DOHH2 (cell line): ENCODE data around the gene SRRM2.

Source experiments
- H3F3A ChIP-seq: fragments of 200-600 bp; sonication (generic), shearing (Covaris generic); 2 replicates; pipeline ENCODE4 v1.6.0; 2016; ENCODE audit warnings: antibody characterized with exemption, mild to moderate bottlenecking; ENCODE audit not compliant: control insufficient read depth, insufficient read depth
- H3K27ac ChIP-seq: fragments of 200-600 bp; sonication (generic); 2 replicates; pipeline ENCODE4 v1.5.1; 2014; ENCODE audit warnings: low read depth, mild to moderate bottlenecking, low read length, moderate library complexity
- H3K27me3 ChIP-seq: fragments of 200-600 bp; sonication (generic); 2 replicates; pipeline ENCODE4 v1.6.1; 2014; ENCODE audit warnings: mild to moderate bottlenecking, low read length, mixed read lengths; ENCODE audit not compliant: control insufficient read depth
- H3K36me3 ChIP-seq: fragments of 200-600 bp; sonication (generic); 2 replicates; pipeline ENCODE4 v1.6.1; 2014; ENCODE audit warnings: mild to moderate bottlenecking, low read length, moderate library complexity, mixed read lengths; ENCODE audit not compliant: control insufficient read depth
- H3K4me1 ChIP-seq: fragments of 200-600 bp; sonication (generic); 2 replicates; pipeline ENCODE4 v1.6.1; 2014; ENCODE audit warnings: mild to moderate bottlenecking, low read length, mixed read lengths; ENCODE audit not compliant: control insufficient read depth
- H3K4me2 ChIP-seq: fragments of 200-600 bp; sonication (generic); 2 replicates; pipeline ENCODE4 v1.6.0; 2014; ENCODE audit warnings: mild to moderate bottlenecking, low read length, moderate library complexity
- H3K4me3 ChIP-seq: fragments of 200-600 bp; sonication (generic); 2 replicates; pipeline ENCODE4 v1.5.1; 2014; ENCODE audit warnings: mild to moderate bottlenecking, low read length, mixed read lengths
- H3K79me2 ChIP-seq: fragments of 200-600 bp; sonication (generic); 2 replicates; pipeline ENCODE4 v1.6.1; 2014; ENCODE audit warnings: mild to moderate bottlenecking, low read length, mixed read lengths; ENCODE audit not compliant: control insufficient read depth
- H3K9me2 ChIP-seq: fragments of 200-600 bp; sonication (generic); replicated peaks from 2 replicates; pipeline ENCODE4 v1.6.1; 2014; ENCODE audit warnings: mild to moderate bottlenecking, low read length, mixed read lengths; ENCODE audit not compliant: control insufficient read depth
- H3K9me3 ChIP-seq: fragments of 200-600 bp; sonication (generic); 2 replicates; pipeline ENCODE4 v1.6.1; 2014; ENCODE audit warnings: antibody characterized with exemption, low read length, mixed read lengths; ENCODE audit not compliant: control insufficient read depth, insufficient read depth
- H4K20me1 ChIP-seq: fragments of 200-600 bp; sonication (generic); 2 replicates; pipeline ENCODE4 v1.6.0; 2014; ENCODE audit warnings: low read depth, mild to moderate bottlenecking, antibody characterized with exemption, low read length, moderate library complexity; ENCODE audit not compliant: control insufficient read depth, insufficient read depth
- CTCF ChIP-seq: fragments of 200-600 bp; sonication (generic); IDR thresholded peaks from one replicate; pipeline ENCODE4 v1.5.1; 2014; ENCODE audit warnings: antibody characterized with exemption, mild to moderate bottlenecking, low read depth, low read length; ENCODE audit not compliant: poor library complexity, severe bottlenecking
- EZH2phosphoT487 ChIP-seq: fragments of 200-600 bp; sonication (generic); IDR thresholded peaks from 2 replicates; pipeline ENCODE4 v1.6.1; 2017; ENCODE audit warnings: borderline replicate concordance, mild to moderate bottlenecking, antibody characterized with exemption, low read length, moderate library complexity, mixed read lengths

SRRM2 gene

DNA sequence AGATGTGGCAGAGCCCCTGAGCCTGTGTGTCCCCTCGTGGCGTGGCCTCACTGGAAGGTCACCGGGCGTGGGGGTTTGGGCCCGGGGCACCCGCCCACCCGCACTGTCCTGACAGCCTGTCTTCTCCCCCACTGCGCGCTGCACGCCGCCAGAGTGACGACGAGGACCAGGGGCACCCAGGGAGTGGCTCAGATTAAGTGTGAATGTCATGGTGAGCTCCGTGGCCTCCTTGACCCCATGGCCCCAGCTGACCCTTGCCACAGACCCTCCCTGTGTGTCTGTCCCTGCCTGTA lies 47.5 kb upstream of the SRRM2 start:
- Histone ChIP-seq H3K36me3 (peaks cover 11% of the 10 kb centered on the region; the same call in 1 of the 2 replicates), H3F3A (no peaks in the 10 kb centered on the region), H3K79me2 (no peaks in the 10 kb centered on the region), H3K9me2 (no peaks in the 10 kb centered on the region), H3K27ac (no peak overlapping the region), H3K27me3 (no peaks in the 10 kb centered on the region), H3K9me3 (no peaks in the 10 kb centered on the region), H3K4me2 (no peak overlapping the region), H3K4me1 (no peaks in the 10 kb centered on the region), H3K4me3 (no peak overlapping the region), H4K20me1 (no peaks in the 10 kb centered on the region)
- no peak for TF ChIP-seq CTCF
- no peak for TF ChIP-seq EZH2phosphoT487

DNA sequence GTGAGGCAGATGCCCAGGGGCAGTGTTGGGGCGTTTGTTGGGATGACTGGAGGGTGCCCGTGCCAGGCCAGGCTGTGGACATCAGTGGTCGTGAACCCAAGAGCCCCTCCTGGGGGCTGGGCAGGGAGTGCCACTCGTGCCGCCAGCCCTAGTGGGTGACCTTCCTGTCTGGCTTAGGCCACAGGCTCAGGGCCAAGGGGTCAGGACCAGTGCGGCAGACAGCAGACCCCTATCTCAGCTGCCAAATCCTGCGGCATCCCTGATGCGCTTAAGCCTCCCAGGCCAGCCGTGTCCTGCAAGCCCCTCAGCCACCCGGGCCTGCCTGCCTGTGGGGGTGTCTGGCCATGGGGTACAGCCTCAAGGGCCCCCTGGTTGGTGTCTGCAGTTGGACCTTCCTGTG lies 47.1 kb upstream of the SRRM2 start:
- Histone ChIP-seq H3K4me3 (no peak overlapping the region), H3K27ac (no peak overlapping the region), H3K9me3 (no peaks in the 10 kb centered on the region), H4K20me1 (no peaks in the 10 kb centered on the region), H3K79me2 (no peaks in the 10 kb centered on the region), H3K27me3 (no peaks in the 10 kb centered on the region), H3K9me2 (no peaks in the 10 kb centered on the region), H3F3A (no peaks in the 10 kb centered on the region), H3K36me3 (peaks cover 10% of the 10 kb centered on the region; the same call in 1 of the 2 replicates), H3K4me1 (no peaks in the 10 kb centered on the region), H3K4me2 (no peak overlapping the region)
- TF ChIP-seq CTCF (no peak), EZH2phosphoT487 (no peak)

- H4K20me1 ChIP-seq: no peaks in the 10 kb centered on the region
- no peak overlapping the region for H3K4me2 ChIP-seq
- H3K4me3 ChIP-seq: no peak overlapping the region
- H3K9me2 ChIP-seq: no peaks in the 10 kb centered on the region
- H3K36me3 ChIP-seq: peaks cover 10% of the 10 kb centered on the region; the same call in 1 of the 2 replicates
- TF ChIP-seq EZH2phosphoT487 (no peak), CTCF (no peak)
- no peaks in the 10 kb centered on the region for H3F3A ChIP-seq
- H3K9me3 ChIP-seq: no peaks in the 10 kb centered on the region
- H3K4me1 ChIP-seq: no peaks in the 10 kb centered on the region
- no peaks in the 10 kb centered on the region for H3K79me2 ChIP-seq
- no peaks in the 10 kb centered on the region for H3K27me3 ChIP-seq
- H3K27ac ChIP-seq: no peak overlapping the region
Observed at GRCh38 chr16:2706085-2706484, 46.4 kb upstream of the SRRM2 start.
